OCI-LY1 (cell line): ENCODE data around the gene MAPK11.

Experiments
- EZH2 ChIP-seq: fragments of 200-600 bp; sonication (generic), shearing (Covaris generic); IDR thresholded peaks from 2 replicates; pipeline ENCODE4 v1.8.0; 2017; ENCODE audit warnings: borderline replicate concordance, mixed run types, mild to moderate bottlenecking, antibody characterized with exemption, low read length, moderate library complexity, mixed read lengths
- TF ChIP-seq, protein P1 (sequence below): fragments of 200-600 bp; sonication (generic), shearing (Covaris generic); IDR thresholded peaks from 2 replicates; pipeline ENCODE4 v1.5.1; 2017; ENCODE audit warnings: mild to moderate bottlenecking, antibody characterized with exemption, low read length, moderate library complexity, mixed read lengths

DNA sequence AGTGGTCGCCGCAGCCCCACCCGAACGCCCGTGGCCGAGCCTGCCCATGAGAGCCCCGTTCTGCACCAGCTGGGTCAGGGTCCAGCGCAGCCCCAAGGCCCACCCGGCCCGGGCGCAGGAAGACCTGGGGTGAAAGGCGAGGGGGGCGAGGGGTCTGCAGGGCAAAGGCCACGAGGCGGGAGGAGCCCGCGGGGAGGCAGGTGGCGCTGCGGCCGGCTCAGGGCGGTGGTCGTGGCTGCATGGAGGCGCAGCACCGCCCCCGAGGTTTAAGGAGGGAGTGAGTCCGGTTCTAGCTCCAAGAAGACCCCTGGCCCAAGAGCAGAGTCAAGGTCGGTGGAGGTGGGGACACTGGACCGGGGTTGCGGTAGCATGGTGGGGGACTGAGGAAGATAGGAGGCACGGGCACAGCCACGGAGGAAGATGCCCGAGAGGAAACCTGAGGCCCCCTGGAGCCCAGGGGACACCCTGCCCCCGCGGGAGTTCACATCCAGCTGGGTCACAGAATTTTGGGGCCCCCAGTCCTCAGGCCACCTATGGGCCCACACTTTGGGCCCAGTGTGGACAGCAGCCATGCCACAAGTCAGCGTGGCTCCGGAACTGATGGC is 18.6 kb downstream of the MAPK11 start:
- no peak for TF ChIP-seq EZH2
- TF ChIP-seq, protein P1, sequence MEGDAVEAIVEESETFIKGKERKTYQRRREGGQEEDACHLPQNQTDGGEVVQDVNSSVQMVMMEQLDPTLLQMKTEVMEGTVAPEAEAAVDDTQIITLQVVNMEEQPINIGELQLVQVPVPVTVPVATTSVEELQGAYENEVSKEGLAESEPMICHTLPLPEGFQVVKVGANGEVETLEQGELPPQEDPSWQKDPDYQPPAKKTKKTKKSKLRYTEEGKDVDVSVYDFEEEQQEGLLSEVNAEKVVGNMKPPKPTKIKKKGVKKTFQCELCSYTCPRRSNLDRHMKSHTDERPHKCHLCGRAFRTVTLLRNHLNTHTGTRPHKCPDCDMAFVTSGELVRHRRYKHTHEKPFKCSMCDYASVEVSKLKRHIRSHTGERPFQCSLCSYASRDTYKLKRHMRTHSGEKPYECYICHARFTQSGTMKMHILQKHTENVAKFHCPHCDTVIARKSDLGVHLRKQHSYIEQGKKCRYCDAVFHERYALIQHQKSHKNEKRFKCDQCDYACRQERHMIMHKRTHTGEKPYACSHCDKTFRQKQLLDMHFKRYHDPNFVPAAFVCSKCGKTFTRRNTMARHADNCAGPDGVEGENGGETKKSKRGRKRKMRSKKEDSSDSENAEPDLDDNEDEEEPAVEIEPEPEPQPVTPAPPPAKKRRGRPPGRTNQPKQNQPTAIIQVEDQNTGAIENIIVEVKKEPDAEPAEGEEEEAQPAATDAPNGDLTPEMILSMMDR: no peak
